Endothelial cell of umbilical vein (primary cell): Measurements from ENCODE around the gene RGS7. TPM values are rescaled to one million over a fixed set of nuclear protein-coding genes. Genes with fewer than 3 reads are reported as not detected.

Source experiments
- BruUV-seq: library from RNA; stranded (reverse); fragments of 400-500 nt; replicated peaks from 2 replicates; lab custom pipeline; 2021; lab: Mats Ljungman, UMichigan
- CTCF ChIA-PET: fragments of 300-600, 350-600 bp; sonication (Branson Sonifier 250); formaldehyde crosslinking; loops from one replicate; lab custom pipeline; 2021; ENCODE audit warnings: antibody characterized with exemption, inconsistent platforms; lab: Charles Lee
- POLR2A ChIA-PET: fragments of 300-600, 350-600 bp; sonication (Branson Sonifier 250); formaldehyde crosslinking; loops from one replicate; lab custom pipeline; 2021; ENCODE audit warnings: antibody characterized with exemption, inconsistent platforms; lab: Charles Lee
- DNase-seq: peaks from one replicate; pipeline ENCODE4 v3.0.0-alpha.2; 2011; ENCODE audit warnings: low read depth, low spot score
- FAIRE-seq: peaks from 2 replicates; lab custom pipeline; 2011; peaks lifted over from hg19 to GRCh38; lab: Jason Lieb, UNC
- H2AFZ ChIP-seq: 2 replicates; pipeline ENCODE4 v1.6.0; 2012; ENCODE audit warnings: low read depth, low read length, control low read depth, inconsistent platforms
- H3K27ac ChIP-seq: 2 replicates; pipeline ENCODE4 v1.5.1; 2011; ENCODE audit warnings: low read depth, mild to moderate bottlenecking, control low read depth, low read length, moderate library complexity; ENCODE audit not compliant: insufficient read depth
- H3K27me3 ChIP-seq, 2 experiments: 2 replicates each; pipeline versions ENCODE4 v1.6.0 to v1.6.1; 2011; ENCODE audit warnings: low read length in 2 of 2, mixed read lengths in 1 of 2; ENCODE audit not compliant: control insufficient read depth in 2 of 2, insufficient read depth in 2 of 2
- H3K36me3 ChIP-seq, 2 experiments: 2 replicates in 1 of 2; 3 replicates in 1 of 2; pipeline ENCODE4 v1.5.1; 2011; ENCODE audit warnings: low read length in 2 of 2, mild to moderate bottlenecking in 1 of 2, moderate library complexity in 1 of 2; ENCODE audit not compliant: control insufficient read depth in 2 of 2, insufficient read depth in 2 of 2; ENCODE audit errors: extremely low read depth in 1 of 2
- H3K4me1 ChIP-seq: 3 replicates; pipeline ENCODE4 v1.5.1; 2011; ENCODE audit warnings: mild to moderate bottlenecking, low read length; ENCODE audit not compliant: control insufficient read depth, insufficient read depth; ENCODE audit errors: extremely low read depth
- H3K4me2 ChIP-seq: 2 replicates; pipeline ENCODE4 v1.6.1; 2011; ENCODE audit warnings: low read length, control low read depth, mixed read lengths; ENCODE audit not compliant: insufficient read depth
- H3K4me3 ChIP-seq, 3 experiments: fragments of 200-600 bp in 1 of 3; sonication (generic), shearing (Covaris generic) in 1 of 3; replicated peaks in 1 of 3; 2 replicates each; pipeline ENCODE4 v1.5.1; 2011 to 2016; ENCODE audit warnings: control low read depth in 3 of 3, low read length in 3 of 3, mild to moderate bottlenecking in 2 of 3, inconsistent platforms in 1 of 3, low read depth in 1 of 3, moderate library complexity in 1 of 3; ENCODE audit not compliant: insufficient read depth in 1 of 3
- H3K79me2 ChIP-seq: 2 replicates; pipeline ENCODE4 v1.6.0; 2012; ENCODE audit warnings: low read length, inconsistent platforms; ENCODE audit not compliant: control insufficient read depth, insufficient read depth
- H3K9ac ChIP-seq: replicated peaks from 2 replicates; pipeline ENCODE3; 2011; ENCODE audit warnings: low read length, control low read depth; ENCODE audit not compliant: insufficient read depth; ENCODE audit errors: extremely low read depth
- H3K9me1 ChIP-seq: replicated peaks from 3 replicates; pipeline ENCODE4 v1.6.0; 2011; ENCODE audit warnings: mild to moderate bottlenecking, low read length; ENCODE audit not compliant: control insufficient read depth, insufficient read depth; ENCODE audit errors: extremely low read depth
- H3K9me3 ChIP-seq: replicated peaks from 2 replicates; pipeline ENCODE4 v1.5.1; 2012; ENCODE audit warnings: low read length, inconsistent platforms; ENCODE audit not compliant: control insufficient read depth, insufficient read depth
- H4K20me1 ChIP-seq: replicated peaks from 2 replicates; pipeline ENCODE3; 2011; ENCODE audit warnings: mild to moderate bottlenecking, low read length; ENCODE audit not compliant: control insufficient read depth, insufficient read depth; ENCODE audit errors: extremely low read depth
- CTCF ChIP-seq, 2 donors: IDR thresholded peaks; 1 replicate in 1 of 2; 2 replicates in 1 of 2; pipeline ENCODE4 v1.5.1; 2011; ENCODE audit warnings: low read length in 2 of 2, mild to moderate bottlenecking in 2 of 2, moderate library complexity in 2 of 2, control low read depth in 1 of 2, inconsistent platforms in 1 of 2, low read depth in 1 of 2; ENCODE audit not compliant: insufficient read depth in 1 of 2; ENCODE audit errors: extremely low read depth in 1 of 2
- EZH2 ChIP-seq: IDR thresholded peaks from 2 replicates; pipeline ENCODE4 v1.6.1; 2012; ENCODE audit warnings: borderline replicate concordance, low read depth, mild to moderate bottlenecking, moderate library complexity, low read length, inconsistent platforms; ENCODE audit not compliant: severe bottlenecking
- FOS ChIP-seq: IDR thresholded peaks from 2 replicates; pipeline ENCODE4 v1.6.1; 2011; ENCODE audit warnings: mild to moderate bottlenecking, low read length, moderate library complexity, borderline replicate concordance; ENCODE audit not compliant: insufficient read depth
- GATA2 ChIP-seq: IDR thresholded peaks from 2 replicates; pipeline ENCODE4 v1.7.0; 2011; ENCODE audit warnings: low read depth, mild to moderate bottlenecking, moderate library complexity, mixed read lengths, low read length; ENCODE audit not compliant: insufficient read length, insufficient read depth
- MYC ChIP-seq: IDR thresholded peaks from one replicate; pipeline ENCODE4 v1.6.1; 2011; ENCODE audit warnings: mild to moderate bottlenecking, low read depth, low read length
- POLR2A ChIP-seq: IDR thresholded peaks from 2 replicates; pipeline ENCODE4 v1.6.1; 2012; ENCODE audit warnings: low read depth, mild to moderate bottlenecking, control low read depth, low read length
- POLR2AphosphoS5 ChIP-seq: IDR thresholded peaks from 2 replicates; pipeline ENCODE4 v1.6.1; 2012; ENCODE audit warnings: low read depth, mild to moderate bottlenecking, control low read depth, low read length, moderate library complexity; ENCODE audit not compliant: insufficient read depth
- dilution Hi-C: fragments of 300-500 bp; cut with MboI; formaldehyde crosslinking; loops from one replicate; pipeline ENCODE4 v1.15.0; 2019; ENCODE audit warnings: low sequenced_read_pairs; ENCODE audit not compliant: extremely low pct_ligation_motif_present
- intact Hi-C: fragments of 100-400 bp; cut with micrococcal nuclease; formaldehyde crosslinking; loops from one replicate; pipeline ENCODE4 v1.10.0; 2022
- polyA plus RNA-seq, 4 experiments: library from polyadenylated mRNA; depleted of rRNA in 3 of 4; stranded (reverse) in 3 of 4; unstranded in 1 of 4; fragments of >200 nt; gene quantifications; 2 replicates each; pipeline versions ENCODE4 v1.2.1 to v1.2.3, GENCODE V29; 2011 to 2012; ENCODE audit warnings: missing spikeins in 1 of 4
- total RNA-seq: library from RNA; stranded (reverse); gene quantifications from 2 replicates; pipeline ENCODE4 v1.2.3, GENCODE V29; 2021
- TF ChIP-seq, protein P1 (sequence below): IDR thresholded peaks from 2 replicates; pipeline ENCODE4 v1.6.1; 2011; ENCODE audit not compliant: insufficient read depth, insufficient read length

Gene RGS7
- total and polyA plus RNA-seq, 2 donors (not counting 3 experiments of a cell fraction or from before 2014, with no cell fraction given) = 0.43 to 0.44 TPM

- no peak overlapping the region for H3K4me3 ChIP-seq
- no peaks in the 10 kb centered on the region for H4K20me1 ChIP-seq
- no peak for FAIRE-seq
- CTCF ChIA-PET = no interaction called here
- intact Hi-C loops (no loop called here), dilution Hi-C loops (no loop called here)
- no peak for TF ChIP-seq FOS
- DNase-seq = no peak
- no peaks in the 10 kb centered on the region for H3K27me3 ChIP-seq
- no peaks in the 10 kb centered on the region for H3K9me1 ChIP-seq
- H3K4me2 ChIP-seq = no peak overlapping the region
- H3K27ac ChIP-seq = no peak overlapping the region
- H3K36me3 ChIP-seq = no peaks in the 10 kb centered on the region
- H3K4me1 ChIP-seq = no peaks in the 10 kb centered on the region
- POLR2A ChIA-PET = no interaction called here
- H3K79me2 ChIP-seq = no peaks in the 10 kb centered on the region
- H3K9ac ChIP-seq = no peak overlapping the region
- BruUV-seq = no TSS peak
- no peaks in the 10 kb centered on the region for H3K9me3 ChIP-seq
- no peak overlapping the region for H2AFZ ChIP-seq
Observed at GRCh38 chr1:240998441-240999015, 358.5 kb downstream of the RGS7 start.

- CTCF ChIA-PET = no interaction called here
Observed at GRCh38 chr1:240998024-240998423, 359.0 kb downstream of the RGS7 start.

More at GRCh38 chr1:240998024-240998423, 359.0 kb downstream of the RGS7 start:
- Histone ChIP-seq H3K27ac (no peak overlapping the region), H3K4me1 (no peaks in the 10 kb centered on the region), H3K4me2 (no peak overlapping the region), H4K20me1 (no peaks in the 10 kb centered on the region), H3K9ac (no peak overlapping the region), H3K4me3 (no peak overlapping the region), H3K9me1 (no peaks in the 10 kb centered on the region), H3K79me2 (no peaks in the 10 kb centered on the region), H3K36me3 (no peaks in the 10 kb centered on the region), H3K27me3 (no peaks in the 10 kb centered on the region), H3K9me3 (no peaks in the 10 kb centered on the region), H2AFZ (no peak overlapping the region)
- FAIRE-seq = no peak
- DNase-seq = peak; percentile 5
- TF ChIP-seq EZH2 (no peak), POLR2A (no peak), POLR2AphosphoS5 (no peak), CTCF (IDR thresholded peaks at IDR 0.05; ENCODE audit: extremely low read depth in 1 of 2, insufficient read depth in 1 of 2, low read depth in 1 of 2, low read length in 2 of 2) (no peak), GATA2 (no peak), MYC (no peak)
- TF ChIP-seq, protein P1, sequence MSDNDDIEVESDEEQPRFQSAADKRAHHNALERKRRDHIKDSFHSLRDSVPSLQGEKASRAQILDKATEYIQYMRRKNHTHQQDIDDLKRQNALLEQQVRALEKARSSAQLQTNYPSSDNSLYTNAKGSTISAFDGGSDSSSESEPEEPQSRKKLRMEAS = no peak
- intact Hi-C loops (no loop called here), dilution Hi-C loops (no loop called here)
- POLR2A ChIA-PET = no interaction called here
- BruUV-seq = no TSS peak
